Tibial nerve (tissue), 4 donors: ENCODE measurements around the gene ARHGEF11.

Experiments
- EP300 ChIP-seq, 2 donors: sonication (generic); formaldehyde crosslinking; IDR thresholded peaks; one replicate each; pipeline ENCODE4 v1.6.1; 2017; ENCODE audit warnings: antibody characterized with exemption in 2 of 2, mild to moderate bottlenecking in 1 of 2
- POLR2A ChIP-seq, 2 donors: fragments of 450-650 bp; IDR thresholded peaks; one replicate each; pipeline ENCODE4 v1.6.1; 2017; ENCODE audit warnings: antibody characterized with exemption in 2 of 2, mild to moderate bottlenecking in 2 of 2, moderate library complexity in 2 of 2
- TF ChIP-seq, protein P1 (sequence below), 5 experiments: fragments of 200-600 bp in 3 of 5; fragments of 450-650 bp in 2 of 5; sonication (generic) in 3 of 5; IDR thresholded peaks; one replicate each; pipeline ENCODE4 v1.5.1; 2016 to 2019; ENCODE audit warnings: antibody characterized with exemption in 5 of 5, mild to moderate bottlenecking in 3 of 5, moderate library complexity in 2 of 5

DNA sequence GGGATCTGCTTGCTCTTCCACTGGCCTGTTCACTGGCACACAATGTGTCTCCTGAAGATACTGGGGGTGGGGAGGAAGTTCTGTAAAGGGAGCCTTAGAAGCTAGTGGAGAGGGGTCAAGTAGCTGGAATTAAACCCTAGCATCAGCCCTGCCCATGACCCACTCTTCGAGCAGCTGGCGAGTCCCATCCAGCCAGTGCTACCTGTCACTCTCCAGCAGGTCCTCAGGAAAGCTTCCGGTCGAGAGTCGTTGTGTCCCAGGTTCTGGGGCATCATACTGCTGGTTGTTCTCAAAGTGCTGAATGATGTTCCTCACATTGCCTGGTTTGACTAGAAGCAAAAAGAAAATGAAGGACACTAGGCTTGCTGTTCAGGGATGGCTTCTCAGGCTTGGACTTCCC lies 94.2 kb downstream of the ARHGEF11 start:
- TF ChIP-seq, protein P1, sequence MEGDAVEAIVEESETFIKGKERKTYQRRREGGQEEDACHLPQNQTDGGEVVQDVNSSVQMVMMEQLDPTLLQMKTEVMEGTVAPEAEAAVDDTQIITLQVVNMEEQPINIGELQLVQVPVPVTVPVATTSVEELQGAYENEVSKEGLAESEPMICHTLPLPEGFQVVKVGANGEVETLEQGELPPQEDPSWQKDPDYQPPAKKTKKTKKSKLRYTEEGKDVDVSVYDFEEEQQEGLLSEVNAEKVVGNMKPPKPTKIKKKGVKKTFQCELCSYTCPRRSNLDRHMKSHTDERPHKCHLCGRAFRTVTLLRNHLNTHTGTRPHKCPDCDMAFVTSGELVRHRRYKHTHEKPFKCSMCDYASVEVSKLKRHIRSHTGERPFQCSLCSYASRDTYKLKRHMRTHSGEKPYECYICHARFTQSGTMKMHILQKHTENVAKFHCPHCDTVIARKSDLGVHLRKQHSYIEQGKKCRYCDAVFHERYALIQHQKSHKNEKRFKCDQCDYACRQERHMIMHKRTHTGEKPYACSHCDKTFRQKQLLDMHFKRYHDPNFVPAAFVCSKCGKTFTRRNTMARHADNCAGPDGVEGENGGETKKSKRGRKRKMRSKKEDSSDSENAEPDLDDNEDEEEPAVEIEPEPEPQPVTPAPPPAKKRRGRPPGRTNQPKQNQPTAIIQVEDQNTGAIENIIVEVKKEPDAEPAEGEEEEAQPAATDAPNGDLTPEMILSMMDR (IDR thresholded peaks at IDR 0.05), result no peak
- TF ChIP-seq POLR2A (IDR thresholded peaks at IDR 0.05) (no peak), EP300 (IDR thresholded peaks at IDR 0.05) (no peak)
